Measurements from ENCODE around the gene LDLRAD4.

Gene LDLRAD4

DNA sequence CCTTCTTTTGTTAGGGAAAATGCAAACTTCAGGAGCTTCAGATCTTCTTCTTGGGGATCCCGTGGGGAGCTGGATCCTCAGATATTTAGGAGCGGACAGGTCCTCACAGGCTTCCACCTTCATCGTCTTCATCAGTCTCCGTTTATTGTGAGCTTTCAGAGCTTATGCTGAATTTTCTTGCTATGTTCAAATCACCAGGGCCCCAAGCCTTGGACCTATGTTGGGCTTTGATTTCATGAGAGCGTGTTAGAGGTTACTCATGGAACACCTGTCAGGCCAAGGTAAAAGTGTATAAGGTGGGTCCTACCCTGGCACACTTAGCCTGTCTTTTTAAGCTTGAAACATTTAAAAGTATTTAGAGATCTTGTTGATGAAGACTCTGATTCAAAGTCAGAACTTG is 294.9 kb downstream of the LDLRAD4 start:
- no peak for ATAC-seq
- TF ChIP-seq BACH2 (CRISPR knock-in tag; IDR thresholded peaks at IDR 0.05; ENCODE audit: borderline replicate concordance) (no peak), TOX (CRISPR knock-in tag; IDR thresholded peaks at IDR 0.05; ENCODE audit: borderline replicate concordance) (no peak), ESRRG (CRISPR knock-in tag; IDR thresholded peaks at IDR 0.05) (no peak), RARB (CRISPR knock-in tag; IDR thresholded peaks at IDR 0.05) (no peak), ARNTL (CRISPR knock-in tag; IDR thresholded peaks at IDR 0.05; ENCODE audit: borderline replicate concordance, low read depth) (no peak), CSDC2 (CRISPR knock-in tag; IDR thresholded peaks at IDR 0.05) (no peak), SNAI2 (CRISPR knock-in tag; IDR thresholded peaks at IDR 0.05) (no peak), ZC3H10 (CRISPR knock-in tag; IDR thresholded peaks at IDR 0.05) (no peak), ZNF70 (CRISPR knock-in tag; IDR thresholded peaks at IDR 0.05) (no peak), CSRNP3 (CRISPR knock-in tag; IDR thresholded peaks at IDR 0.05) (no peak)
- TF ChIP-seq, protein P1, sequence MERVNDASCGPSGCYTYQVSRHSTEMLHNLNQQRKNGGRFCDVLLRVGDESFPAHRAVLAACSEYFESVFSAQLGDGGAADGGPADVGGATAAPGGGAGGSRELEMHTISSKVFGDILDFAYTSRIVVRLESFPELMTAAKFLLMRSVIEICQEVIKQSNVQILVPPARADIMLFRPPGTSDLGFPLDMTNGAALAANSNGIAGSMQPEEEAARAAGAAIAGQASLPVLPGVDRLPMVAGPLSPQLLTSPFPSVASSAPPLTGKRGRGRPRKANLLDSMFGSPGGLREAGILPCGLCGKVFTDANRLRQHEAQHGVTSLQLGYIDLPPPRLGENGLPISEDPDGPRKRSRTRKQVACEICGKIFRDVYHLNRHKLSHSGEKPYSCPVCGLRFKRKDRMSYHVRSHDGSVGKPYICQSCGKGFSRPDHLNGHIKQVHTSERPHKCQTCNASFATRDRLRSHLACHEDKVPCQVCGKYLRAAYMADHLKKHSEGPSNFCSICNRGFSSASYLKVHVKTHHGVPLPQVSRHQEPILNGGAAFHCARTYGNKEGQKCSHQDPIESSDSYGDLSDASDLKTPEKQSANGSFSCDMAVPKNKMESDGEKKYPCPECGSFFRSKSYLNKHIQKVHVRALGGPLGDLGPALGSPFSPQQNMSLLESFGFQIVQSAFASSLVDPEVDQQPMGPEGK (CRISPR knock-in tag; IDR thresholded peaks at IDR 0.05; ENCODE audit: borderline replicate concordance) = no peak

GRCh38 chr18:13514558-13514957 is 296.0 kb downstream of the LDLRAD4 start:
- no peak for ATAC-seq
- no peak for TF ChIP-seq CSDC2 (CRISPR knock-in tag; IDR thresholded peaks at IDR 0.05)
- TF ChIP-seq BACH2 (CRISPR knock-in tag; IDR thresholded peaks at IDR 0.05; ENCODE audit: borderline replicate concordance) = no peak
- TF ChIP-seq ZNF565 (CRISPR knock-in tag; conservative IDR thresholded peaks at IDR 0.05; ENCODE audit: low read depth) = no peak
- TF ChIP-seq CREB5 (CRISPR knock-in tag; IDR thresholded peaks at IDR 0.05; ENCODE audit: low read depth) = no peak
- TF ChIP-seq TCF4 (CRISPR knock-in tag; IDR thresholded peaks at IDR 0.05; ENCODE audit: borderline replicate concordance) = no peak
- TF ChIP-seq, protein P2, sequence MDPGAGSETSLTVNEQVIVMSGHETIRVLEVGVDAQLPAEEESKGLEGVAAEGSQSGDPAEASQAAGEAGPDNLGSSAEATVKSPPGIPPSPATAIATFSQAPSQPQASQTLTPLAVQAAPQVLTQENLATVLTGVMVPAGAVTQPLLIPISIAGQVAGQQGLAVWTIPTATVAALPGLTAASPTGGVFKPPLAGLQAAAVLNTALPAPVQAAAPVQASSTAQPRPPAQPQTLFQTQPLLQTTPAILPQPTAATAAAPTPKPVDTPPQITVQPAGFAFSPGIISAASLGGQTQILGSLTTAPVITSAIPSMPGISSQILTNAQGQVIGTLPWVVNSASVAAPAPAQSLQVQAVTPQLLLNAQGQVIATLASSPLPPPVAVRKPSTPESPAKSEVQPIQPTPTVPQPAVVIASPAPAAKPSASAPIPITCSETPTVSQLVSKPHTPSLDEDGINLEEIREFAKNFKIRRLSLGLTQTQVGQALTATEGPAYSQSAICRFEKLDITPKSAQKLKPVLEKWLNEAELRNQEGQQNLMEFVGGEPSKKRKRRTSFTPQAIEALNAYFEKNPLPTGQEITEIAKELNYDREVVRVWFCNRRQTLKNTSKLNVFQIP (CRISPR knock-in tag; IDR thresholded peaks at IDR 0.05; ENCODE audit: borderline replicate concordance, low read depth) = no peak
- TF ChIP-seq ARNTL (CRISPR knock-in tag; IDR thresholded peaks at IDR 0.05; ENCODE audit: borderline replicate concordance, low read depth) = no peak
- TF ChIP-seq CSRNP3 (CRISPR knock-in tag; IDR thresholded peaks at IDR 0.05) = no peak
- no peak for TF ChIP-seq SNAI2 (CRISPR knock-in tag; IDR thresholded peaks at IDR 0.05)
- no peak for TF ChIP-seq GLIS3 (CRISPR knock-in tag; IDR thresholded peaks at IDR 0.05)
- no peak for TF ChIP-seq ISL1 (CRISPR knock-in tag; IDR thresholded peaks at IDR 0.05)
- TF ChIP-seq OSR1 (CRISPR knock-in tag; IDR thresholded peaks at IDR 0.05) = no peak
- TF ChIP-seq, protein P1 (CRISPR knock-in tag; IDR thresholded peaks at IDR 0.05; ENCODE audit: borderline replicate concordance) = no peak
- TF ChIP-seq TSHZ2 (CRISPR knock-in tag; IDR thresholded peaks at IDR 0.05) = no peak
- TF ChIP-seq ZNF8 (CRISPR knock-in tag; IDR thresholded peaks at IDR 0.05) = no peak
- no peak for TF ChIP-seq PPARA (CRISPR knock-in tag; IDR thresholded peaks at IDR 0.05; ENCODE audit: borderline replicate concordance)
- no peak for TF ChIP-seq ESRRG (CRISPR knock-in tag; IDR thresholded peaks at IDR 0.05)
- no peak for TF ChIP-seq ZFP30 (CRISPR knock-in tag; IDR thresholded peaks at IDR 0.05)

All from SK-N-SH treated with all-trans-retinoic acid at 6 μM for 48 hours (cell line).